ENCODE measurements around the gene RAD1.

Gene RAD1

GRCh38 chr5:34859253-34859652 is 56.1 kb downstream of the RAD1 start:
- no peak for DNase-seq

GRCh38 chr5:34858790-34859189 is 56.5 kb downstream of the RAD1 start:
- DNase-seq: no peak

DNA sequence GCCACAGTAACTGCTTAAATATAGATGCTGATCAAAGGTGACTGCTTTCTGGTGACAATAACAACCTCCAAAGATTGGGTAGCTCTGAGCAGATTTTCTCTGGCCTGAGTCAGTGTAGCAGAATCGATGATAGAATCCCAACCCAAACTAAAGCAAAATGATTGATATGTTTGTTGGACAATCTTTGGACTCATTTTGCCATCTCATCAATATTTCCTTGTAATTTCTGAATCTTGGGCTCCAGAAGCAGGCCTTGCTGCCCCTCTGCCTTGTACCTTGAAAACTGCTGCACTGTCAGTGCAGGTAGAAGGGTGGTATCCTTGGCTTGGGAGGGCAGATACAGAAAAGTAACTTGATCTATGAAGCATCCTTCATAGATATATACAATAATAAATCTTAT is 57.4 kb downstream of the RAD1 start:
- DNase-seq: no peak

DNA sequence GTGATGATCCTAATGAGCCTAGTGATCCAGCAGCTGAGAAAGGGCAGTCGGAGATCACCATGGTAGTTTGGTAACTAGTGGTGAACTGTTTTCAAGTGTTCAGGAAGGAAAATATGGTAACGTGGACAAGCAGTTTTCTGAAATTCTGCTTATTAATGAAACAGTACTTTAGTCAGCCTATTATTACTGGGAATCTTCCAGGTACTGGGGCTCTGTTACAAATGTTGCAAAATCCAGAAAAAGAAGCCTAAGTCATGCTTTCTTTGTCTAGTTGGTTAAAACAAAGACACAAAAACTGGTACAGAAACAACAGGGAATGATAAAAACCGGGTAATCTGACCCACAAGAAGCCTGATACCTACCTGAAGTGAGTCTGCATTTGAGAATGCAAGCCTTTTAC is 58.1 kb downstream of the RAD1 start:
- DNase-seq: no peak

Data from islet precursor cell (in vitro differentiated cells).